Measurements from ENCODE around the gene PPP1R37. TPM values are rescaled to one million over a fixed set of nuclear protein-coding genes. Genes with fewer than 3 reads are reported as not detected.
A peak's percentile ranks its signal among the peaks of the same experiment; 100 is the strongest.

PPP1R37 gene
- total RNA-seq, 1 experiment from 2014 or later = 33.6 TPM

DNA sequence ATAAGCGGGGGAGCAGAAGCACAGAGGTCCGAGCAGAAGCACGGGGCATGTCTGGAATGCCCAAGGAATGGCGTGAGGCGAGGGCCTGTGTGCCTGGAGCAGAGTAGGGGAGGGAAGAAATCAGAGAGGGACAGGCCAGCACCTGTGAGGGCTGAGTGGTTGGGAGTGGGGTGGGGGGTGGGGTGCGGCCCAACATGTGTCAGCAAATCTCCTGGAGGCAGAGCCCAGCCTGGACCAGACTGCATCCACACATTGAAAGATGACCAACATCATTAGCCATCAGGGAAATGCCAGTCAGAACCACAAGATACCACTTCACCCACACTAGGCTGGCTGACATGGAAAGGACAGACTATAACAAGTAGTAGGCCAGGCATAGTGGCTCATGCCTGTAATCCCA, 42.9 kb upstream of the PPP1R37 start:
- Histone ChIP-seq H3K56ac (ENCODE audit: insufficient read length, low read depth, low read length) (no peak overlapping the region), H2BK120ac (ENCODE audit: low read depth, low read length, poor library complexity, severe bottlenecking) (no peak overlapping the region), H3K27me3 (ENCODE audit: insufficient read depth, low read length) (no peaks in the 10 kb centered on the region), H4K5ac (ENCODE audit: insufficient read length, low read depth, low read length) (no peak overlapping the region), H3K23ac (ENCODE audit: insufficient read length, low read depth, low read length) (no peak overlapping the region), H3K27ac (ENCODE audit: insufficient read length, low read depth, low read length) (no peak overlapping the region), H3K23me2 (ENCODE audit: insufficient read length, low read depth, low read length, poor library complexity, severe bottlenecking) (no peaks in the 10 kb centered on the region), H3K9ac (ENCODE audit: extremely low read depth, insufficient read length, low read length) (no peak overlapping the region), H3K14ac (ENCODE audit: insufficient read depth, low read length) (no peak overlapping the region; the same call in 1 of the 2 replicates), H2AFZ (ENCODE audit: low read length) (no peak overlapping the region), H3K4me1 (ENCODE audit: insufficient read depth, low read length) (no peaks in the 10 kb centered on the region), H2BK12ac (ENCODE audit: insufficient read length, low read depth, low read length) (no peak overlapping the region), H2BK15ac (ENCODE audit: low read depth, low read length) (no peak overlapping the region), H2BK20ac (ENCODE audit: low read depth, low read length, poor library complexity, severe bottlenecking) (no peak overlapping the region), H4K91ac (ENCODE audit: insufficient read length, low read depth, low read length) (no peak overlapping the region), H2AK5ac (ENCODE audit: insufficient read length, low read length) (no peak overlapping the region), H3K18ac (ENCODE audit: insufficient read length, low read depth, low read length) (no peak overlapping the region), H3K9me3 (ENCODE audit: control insufficient read depth, low read depth, low read length) (no peaks in the 10 kb centered on the region), H4K8ac (replicated peaks; ENCODE audit: insufficient read length, low read depth, low read length) (no peak overlapping the region), H3K4me2 (ENCODE audit: insufficient read depth, insufficient read length, low read length) (no peak overlapping the region), H3K79me2 (ENCODE audit: insufficient read depth, low read length) (peaks cover 5% of the 10 kb centered on the region; the same call in 1 of the 2 replicates), H3T11ph (ENCODE audit: low read length) (no peak overlapping the region), H3K79me1 (ENCODE audit: insufficient read depth, low read depth, low read length, poor library complexity, severe bottlenecking) (no peaks in the 10 kb centered on the region), H2BK5ac (ENCODE audit: insufficient read length, low read length) (no peak overlapping the region), H4K20me1 (ENCODE audit: control insufficient read depth, insufficient read depth, insufficient read length) (no peaks in the 10 kb centered on the region), H3K4ac (ENCODE audit: low read depth, low read length) (no peak overlapping the region)
- Mint-ChIP-seq H3K36me3 (ENCODE audit: insufficient read depth in 1 of 3, low read depth in 3 of 3) (peaks cover 21 to 55% (median 53%) of the 10 kb centered on the region in 3 experiments; a peak in 6 of 7 replicates), H3K4me1 (no peaks in the 10 kb centered on the region; a peak in 2 of 4 replicates), H3K27ac (peak overlapping the region; percentile 16 to 94 (median 52); a peak in 4 of 7 replicates), H3K9me3 (no peaks in the 10 kb centered on the region; a peak in 1 of 5 replicates), H3K4me3 (no peak overlapping the region), H3K27me3 (ENCODE audit: low read depth) (no peaks in the 10 kb centered on the region)
- no CpG with 5 or more reads among the region's 6 CpGs for WGBS (ENCODE audit: extremely low coverage, insufficient read length, low lambda C conversion rate)
- DNase-seq = no peak
- TF ChIP-seq, protein P1, sequence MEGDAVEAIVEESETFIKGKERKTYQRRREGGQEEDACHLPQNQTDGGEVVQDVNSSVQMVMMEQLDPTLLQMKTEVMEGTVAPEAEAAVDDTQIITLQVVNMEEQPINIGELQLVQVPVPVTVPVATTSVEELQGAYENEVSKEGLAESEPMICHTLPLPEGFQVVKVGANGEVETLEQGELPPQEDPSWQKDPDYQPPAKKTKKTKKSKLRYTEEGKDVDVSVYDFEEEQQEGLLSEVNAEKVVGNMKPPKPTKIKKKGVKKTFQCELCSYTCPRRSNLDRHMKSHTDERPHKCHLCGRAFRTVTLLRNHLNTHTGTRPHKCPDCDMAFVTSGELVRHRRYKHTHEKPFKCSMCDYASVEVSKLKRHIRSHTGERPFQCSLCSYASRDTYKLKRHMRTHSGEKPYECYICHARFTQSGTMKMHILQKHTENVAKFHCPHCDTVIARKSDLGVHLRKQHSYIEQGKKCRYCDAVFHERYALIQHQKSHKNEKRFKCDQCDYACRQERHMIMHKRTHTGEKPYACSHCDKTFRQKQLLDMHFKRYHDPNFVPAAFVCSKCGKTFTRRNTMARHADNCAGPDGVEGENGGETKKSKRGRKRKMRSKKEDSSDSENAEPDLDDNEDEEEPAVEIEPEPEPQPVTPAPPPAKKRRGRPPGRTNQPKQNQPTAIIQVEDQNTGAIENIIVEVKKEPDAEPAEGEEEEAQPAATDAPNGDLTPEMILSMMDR (conservative IDR thresholded peaks at IDR 0.05) = no peak

Data from H9 (cell line).